OCI-LY3 (cell line): Measurements from ENCODE around the gene PKHD1.

Experiments
- H2AFZ ChIP-seq: fragments of 200-600, 300-600 bp; shearing (Covaris generic); 2 replicates; pipeline ENCODE4 v1.6.0; 2014; ENCODE audit warnings: antibody characterized with exemption, low read depth, low read length
- H3K27ac ChIP-seq: fragments of 200-600, 300-600 bp; sonication (generic); 2 replicates; pipeline ENCODE4 v1.5.1; 2014; ENCODE audit warnings: mild to moderate bottlenecking, low read length, moderate library complexity, mixed read lengths
- H3K27me3 ChIP-seq: fragments of 200-600, 300-600 bp; sonication (generic); 2 replicates; pipeline ENCODE4 v1.6.1; 2014; ENCODE audit warnings: low read depth, low read length, mixed read lengths
- H3K36me3 ChIP-seq: fragments of 200-600, 300-600 bp; sonication (generic); replicated peaks from 2 replicates; pipeline ENCODE3; 2014; ENCODE audit warnings: low read depth, low read length, mixed read lengths
- H3K4me1 ChIP-seq: fragments of 300-600, 200-600 bp; sonication (generic); 2 replicates; pipeline ENCODE4 v1.6.1; 2014; ENCODE audit warnings: low read length, mixed read lengths
- H3K4me2 ChIP-seq: fragments of 200-600, 300-600 bp; sonication (generic); 2 replicates; pipeline ENCODE4 v1.6.1; 2014; ENCODE audit warnings: low read length, mixed read lengths
- H3K4me3 ChIP-seq: fragments of 300-600, 200-600 bp; sonication (generic); 2 replicates; pipeline ENCODE4 v1.5.1; 2014; ENCODE audit warnings: antibody characterized with exemption, mild to moderate bottlenecking, low read length, moderate library complexity
- H3K79me2 ChIP-seq: fragments of 300-600, 200-600 bp; shearing (Covaris generic); 2 replicates; pipeline ENCODE4 v1.6.1; 2014; ENCODE audit warnings: mild to moderate bottlenecking, low read length, mixed read lengths
- H3K9ac ChIP-seq: fragments of 300-600, 200-600 bp; shearing (Covaris generic); 2 replicates; pipeline ENCODE4 v1.6.0; 2014; ENCODE audit warnings: mild to moderate bottlenecking, low read length, moderate library complexity
- H3K9me3 ChIP-seq: fragments of 200-600, 300-600 bp; shearing (Covaris generic); 2 replicates; pipeline ENCODE4 v1.6.1; 2014; ENCODE audit warnings: low read length, mixed read lengths; ENCODE audit not compliant: insufficient read depth
- H4K20me1 ChIP-seq: fragments of 200-600, 300-600 bp; sonication (generic); 2 replicates; pipeline ENCODE4 v1.6.1; 2016; ENCODE audit warnings: low read length, mixed read lengths; ENCODE audit not compliant: insufficient read depth
- CTCF ChIP-seq: fragments of 200-600, 300-600 bp; sonication (generic); IDR thresholded peaks from 2 replicates; pipeline ENCODE4 v1.5.1; 2014; ENCODE audit warnings: antibody characterized with exemption, low read length, low read depth
- EZH2phosphoT487 ChIP-seq: fragments of 200-600 bp; shearing (Covaris generic); IDR thresholded peaks from 2 replicates; pipeline ENCODE4 v1.6.1; 2018; ENCODE audit warnings: antibody characterized with exemption, mixed run types, low read depth

The PKHD1 gene

GRCh38 chr6:51842061-51842803 is 245.2 kb downstream of the PKHD1 start:
- Histone ChIP-seq H4K20me1 (no peaks in the 10 kb centered on the region), H3K79me2 (no peaks in the 10 kb centered on the region), H3K4me1 (no peaks in the 10 kb centered on the region), H3K9me3 (no peaks in the 10 kb centered on the region), H3K9ac (no peak overlapping the region), H3K27me3 (peaks cover 14% of the 10 kb centered on the region; the same call in 1 of the 2 replicates), H2AFZ (no peak overlapping the region), H3K27ac (no peak overlapping the region), H3K4me3 (no peak overlapping the region), H3K36me3 (no peaks in the 10 kb centered on the region), H3K4me2 (no peak overlapping the region)
- no peak for TF ChIP-seq CTCF

- H3K4me1 ChIP-seq = no peaks in the 10 kb centered on the region
- H3K9me3 ChIP-seq = no peaks in the 10 kb centered on the region
- H3K4me3 ChIP-seq = no peak overlapping the region
- no peaks in the 10 kb centered on the region for H3K79me2 ChIP-seq
- H3K27ac ChIP-seq = no peak overlapping the region
- H3K4me2 ChIP-seq = no peak overlapping the region
- no peak for TF ChIP-seq CTCF
- TF ChIP-seq EZH2phosphoT487 = no peak
- no peaks in the 10 kb centered on the region for H3K36me3 ChIP-seq
- H3K9ac ChIP-seq = no peak overlapping the region
- peaks cover 13% of the 10 kb centered on the region; the same call in 1 of the 2 replicates for H3K27me3 ChIP-seq
- no peaks in the 10 kb centered on the region for H4K20me1 ChIP-seq
- no peak overlapping the region for H2AFZ ChIP-seq
These were observed 245.8 kb downstream of the PKHD1 start for GRCh38 chr6:51841626-51842025.

- H3K27ac ChIP-seq = no peak overlapping the region
- H3K4me2 ChIP-seq = no peak overlapping the region
- H2AFZ ChIP-seq = no peak overlapping the region
- H4K20me1 ChIP-seq = no peaks in the 10 kb centered on the region
- TF ChIP-seq EZH2phosphoT487 = no peak
- TF ChIP-seq CTCF = no peak
- H3K4me1 ChIP-seq = peaks cover 3% of the 10 kb centered on the region
- H3K4me3 ChIP-seq = no peak overlapping the region
- no peak overlapping the region for H3K9ac ChIP-seq
- H3K9me3 ChIP-seq = no peaks in the 10 kb centered on the region
- no peaks in the 10 kb centered on the region for H3K36me3 ChIP-seq
- no peaks in the 10 kb centered on the region for H3K79me2 ChIP-seq
- H3K27me3 ChIP-seq = peaks cover 10% of the 10 kb centered on the region; the same call in 1 of the 2 replicates
These were observed 247.6 kb downstream of the PKHD1 start for GRCh38 chr6:51839726-51840374.

GRCh38 chr6:51830666-51831065 is 256.7 kb downstream of the PKHD1 start:
- Histone ChIP-seq H2AFZ (no peak overlapping the region), H3K27me3 (0 out of 2 replicates have a peak, but pooled peaks cover 2% of the 10 kb centered on the region), H3K27ac (no peak overlapping the region), H4K20me1 (no peaks in the 10 kb centered on the region), H3K36me3 (no peaks in the 10 kb centered on the region), H3K79me2 (no peaks in the 10 kb centered on the region), H3K9me3 (no peaks in the 10 kb centered on the region), H3K4me2 (no peak overlapping the region), H3K4me1 (peaks cover 9% of the 10 kb centered on the region), H3K4me3 (no peak overlapping the region), H3K9ac (no peak overlapping the region)
- no peak for TF ChIP-seq CTCF
- TF ChIP-seq EZH2phosphoT487 = no peak
